Measurements from ENCODE around the gene TMEM235. TPM values are rescaled to one million over a fixed set of nuclear protein-coding genes. Genes with fewer than 3 reads are reported as not detected.
A peak's percentile ranks its signal among the peaks of the same experiment; 100 is the strongest.

TMEM235 gene
- total RNA-seq, 1 donor from 2014 or later = not detected

DNA sequence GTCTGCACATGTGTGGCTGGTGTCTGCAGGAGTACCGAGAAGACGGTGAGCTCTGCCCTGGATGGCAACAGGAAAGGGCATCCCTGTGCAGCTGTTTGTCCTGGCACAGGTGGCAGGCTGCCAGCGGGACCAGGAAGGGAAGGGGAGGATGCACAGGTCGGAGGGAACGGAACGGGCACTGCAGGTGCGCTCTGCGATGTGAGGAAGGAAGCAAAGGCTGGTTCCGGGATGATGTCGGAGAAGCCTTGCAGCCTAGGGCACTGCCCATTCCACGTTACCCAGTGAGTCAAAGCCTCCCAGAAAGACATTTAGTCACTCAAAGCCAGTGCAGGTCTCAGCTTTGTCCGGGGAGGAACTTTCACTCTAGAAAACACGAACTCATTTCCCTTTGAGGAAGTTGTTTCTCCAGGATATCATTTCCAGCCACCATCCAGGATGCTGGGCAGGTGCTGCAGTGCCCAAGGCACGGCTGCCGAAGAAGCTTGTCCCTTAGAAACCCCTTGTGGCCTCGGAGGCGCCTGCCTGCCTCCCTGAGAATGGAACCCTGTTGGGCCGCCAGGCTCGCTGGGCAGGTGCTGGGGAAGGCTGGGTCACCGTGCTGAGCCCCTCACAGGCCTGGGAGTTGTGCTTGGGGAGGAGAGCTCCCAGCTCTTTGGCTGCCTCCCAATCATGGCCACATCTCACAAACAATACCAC, 4.5 kb upstream of the TMEM235 start:
- FAIRE-seq (no peak), DNase-seq (ENCODE audit: low read depth) (peak; percentile 54)
- peaks cover 6% of the 10 kb centered on the region for H3K36me3 ChIP-seq (ENCODE audit: control insufficient read depth, insufficient read depth, low read length)
- H3K27me3 ChIP-seq (ENCODE audit: control insufficient read depth, insufficient read depth, low read length) = peaks cover 11% of the 10 kb centered on the region
- TF ChIP-seq, protein P1, sequence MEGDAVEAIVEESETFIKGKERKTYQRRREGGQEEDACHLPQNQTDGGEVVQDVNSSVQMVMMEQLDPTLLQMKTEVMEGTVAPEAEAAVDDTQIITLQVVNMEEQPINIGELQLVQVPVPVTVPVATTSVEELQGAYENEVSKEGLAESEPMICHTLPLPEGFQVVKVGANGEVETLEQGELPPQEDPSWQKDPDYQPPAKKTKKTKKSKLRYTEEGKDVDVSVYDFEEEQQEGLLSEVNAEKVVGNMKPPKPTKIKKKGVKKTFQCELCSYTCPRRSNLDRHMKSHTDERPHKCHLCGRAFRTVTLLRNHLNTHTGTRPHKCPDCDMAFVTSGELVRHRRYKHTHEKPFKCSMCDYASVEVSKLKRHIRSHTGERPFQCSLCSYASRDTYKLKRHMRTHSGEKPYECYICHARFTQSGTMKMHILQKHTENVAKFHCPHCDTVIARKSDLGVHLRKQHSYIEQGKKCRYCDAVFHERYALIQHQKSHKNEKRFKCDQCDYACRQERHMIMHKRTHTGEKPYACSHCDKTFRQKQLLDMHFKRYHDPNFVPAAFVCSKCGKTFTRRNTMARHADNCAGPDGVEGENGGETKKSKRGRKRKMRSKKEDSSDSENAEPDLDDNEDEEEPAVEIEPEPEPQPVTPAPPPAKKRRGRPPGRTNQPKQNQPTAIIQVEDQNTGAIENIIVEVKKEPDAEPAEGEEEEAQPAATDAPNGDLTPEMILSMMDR (IDR thresholded peaks at IDR 0.05; ENCODE audit: insufficient read depth, low read length, severe bottlenecking) = no peak
- no peak overlapping the region for H3K4me3 ChIP-seq (ENCODE audit: low read depth, low read length)

DNA sequence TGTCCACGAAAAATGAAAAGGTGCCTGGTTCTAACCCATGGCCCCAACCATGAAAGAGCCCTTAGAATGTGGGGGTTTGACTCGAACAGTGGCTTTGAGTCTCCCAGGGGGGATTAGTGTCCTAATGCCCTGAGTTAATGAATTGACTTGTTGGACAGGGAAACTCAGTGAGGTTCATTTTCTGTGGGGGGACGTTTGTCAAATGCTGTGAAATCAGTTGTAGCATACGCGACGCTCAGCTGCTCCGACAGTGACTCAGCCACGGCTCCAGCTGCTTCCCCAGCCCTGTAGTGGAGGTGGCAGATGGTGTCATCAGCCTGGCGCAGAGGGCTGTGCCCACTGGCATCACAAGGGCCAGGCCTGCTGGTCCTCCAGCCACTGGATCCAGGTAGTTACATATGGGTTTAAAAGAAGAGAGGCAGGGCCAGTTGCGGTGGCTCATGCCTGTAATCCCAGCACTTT, 3.9 kb upstream of the TMEM235 start:
- peaks cover 11% of the 10 kb centered on the region for H3K27me3 ChIP-seq (ENCODE audit: control insufficient read depth, insufficient read depth, low read length)
- TF ChIP-seq, protein P1 (IDR thresholded peaks at IDR 0.05; ENCODE audit: insufficient read depth, low read length, severe bottlenecking) = no peak
- H3K36me3 ChIP-seq (ENCODE audit: control insufficient read depth, insufficient read depth, low read length) = peaks cover 6% of the 10 kb centered on the region
- DNase-seq (ENCODE audit: low read depth) = no peak
- H3K4me3 ChIP-seq (ENCODE audit: low read depth, low read length) = no peak overlapping the region
- no peak for FAIRE-seq

DNA sequence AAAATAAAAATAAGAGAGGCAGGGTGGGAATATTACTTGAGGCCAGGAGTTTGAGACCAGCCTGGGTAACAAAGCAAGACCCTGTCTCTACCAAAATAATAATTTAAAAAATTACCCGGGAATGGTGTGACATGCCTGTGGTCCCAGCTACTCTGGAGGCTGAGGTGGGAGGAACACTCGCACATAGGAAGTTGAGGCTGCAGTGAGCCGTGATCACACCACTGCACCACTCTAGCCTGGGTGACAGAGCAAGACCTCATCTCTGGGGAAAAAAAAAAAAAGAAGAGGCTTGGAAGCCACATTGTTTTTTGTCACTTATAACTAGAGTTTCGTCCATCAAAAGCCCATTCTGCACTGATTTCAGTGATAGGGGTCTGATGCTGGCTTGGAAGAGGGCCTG, 3.3 kb upstream of the TMEM235 start:
- Histone ChIP-seq H3K4me3 (ENCODE audit: low read depth, low read length) (no peak overlapping the region), H3K36me3 (ENCODE audit: control insufficient read depth, insufficient read depth, low read length) (peaks cover 6% of the 10 kb centered on the region), H3K27me3 (ENCODE audit: control insufficient read depth, insufficient read depth, low read length) (peaks cover 15% of the 10 kb centered on the region)
- no peak for DNase-seq (ENCODE audit: low read depth)
- no peak for FAIRE-seq
- TF ChIP-seq, protein P1 (IDR thresholded peaks at IDR 0.05; ENCODE audit: insufficient read depth, low read length, severe bottlenecking) = no peak

DNA sequence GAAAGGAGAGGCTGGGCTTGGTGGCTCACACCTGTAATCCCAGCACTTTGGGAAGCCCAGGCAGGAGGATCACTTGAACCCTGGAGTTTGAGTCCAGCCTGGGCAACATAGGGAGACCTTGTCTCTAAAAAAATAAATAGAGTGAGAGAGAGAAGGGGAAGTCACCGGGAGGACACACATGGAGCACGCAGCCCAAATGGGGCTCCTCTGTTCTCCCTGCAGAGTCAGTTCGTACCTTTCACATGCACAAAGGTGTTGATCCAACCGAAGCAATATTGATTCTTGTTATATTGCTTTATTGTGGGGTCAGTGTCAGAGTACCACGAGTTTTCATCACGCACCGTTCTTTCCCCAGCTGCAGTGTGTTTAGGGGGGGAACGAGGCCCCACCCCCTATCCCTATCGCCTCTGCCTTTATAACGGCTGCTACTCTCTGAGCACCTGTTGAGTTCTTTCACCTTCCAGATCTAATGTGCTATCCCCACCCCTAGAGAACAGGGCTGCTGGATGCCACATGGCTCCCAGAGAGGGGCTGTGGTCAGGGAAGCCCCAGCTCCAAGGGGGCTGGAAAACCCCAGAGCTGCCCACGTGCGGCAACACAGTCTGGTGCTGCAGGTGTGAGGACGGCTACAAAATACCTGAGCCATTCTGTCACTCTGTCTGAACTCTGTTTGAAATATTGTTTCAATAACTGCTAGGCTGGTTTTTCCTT, 1.0 kb upstream of the TMEM235 start:
- Histone ChIP-seq H3K27me3 (ENCODE audit: control insufficient read depth, insufficient read depth, low read length) (peaks cover 15% of the 10 kb centered on the region), H3K36me3 (ENCODE audit: control insufficient read depth, insufficient read depth, low read length) (no peaks in the 10 kb centered on the region), H3K4me3 (ENCODE audit: low read depth, low read length) (no peak overlapping the region)
- DNase-seq (ENCODE audit: low read depth) (no peak), FAIRE-seq (no peak)
- TF ChIP-seq, protein P1 (IDR thresholded peaks at IDR 0.05; ENCODE audit: insufficient read depth, low read length, severe bottlenecking) = no peak

DNA sequence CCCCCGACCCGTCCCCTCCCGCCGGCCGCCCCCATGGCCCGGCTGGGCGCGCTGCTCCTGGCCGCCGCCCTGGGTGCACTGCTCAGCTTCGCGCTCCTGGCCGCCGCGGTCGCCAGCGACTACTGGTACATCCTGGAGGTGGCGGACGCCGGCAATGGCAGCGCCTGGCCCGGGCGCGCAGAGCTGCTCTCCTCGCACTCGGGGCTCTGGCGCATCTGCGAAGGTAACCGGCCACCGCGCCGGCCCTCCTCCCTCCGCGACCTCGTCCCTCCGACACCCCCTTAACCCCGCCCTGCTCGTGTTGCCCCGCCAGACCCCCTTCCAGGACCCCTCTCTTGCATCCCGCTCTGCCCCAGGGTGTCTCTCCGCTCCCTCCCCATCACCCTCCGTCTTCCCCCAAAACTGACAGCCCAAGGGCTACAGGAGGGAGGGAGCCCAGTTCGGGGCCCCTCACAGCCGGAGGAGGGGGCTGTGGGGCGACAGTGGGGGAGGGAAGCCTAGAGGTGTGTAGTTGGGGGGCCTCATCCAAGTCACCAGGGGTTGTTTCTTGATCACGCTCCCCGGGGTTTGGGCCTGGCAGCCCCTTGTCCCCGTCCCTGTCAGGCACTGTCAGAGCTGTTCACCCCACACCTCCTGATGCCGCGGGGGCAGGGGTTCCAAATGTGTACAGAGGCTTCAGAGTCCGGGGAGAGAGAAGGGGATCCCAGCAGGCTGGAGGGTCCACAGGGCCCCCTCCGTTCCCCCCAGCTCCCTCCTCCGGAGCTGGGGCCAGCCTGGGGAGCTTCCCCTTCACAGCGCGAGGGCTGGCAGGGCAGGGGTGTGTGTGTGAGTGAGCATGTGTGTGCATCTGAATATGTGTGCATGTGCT, 794 bp downstream of the TMEM235 start:
- no peaks in the 10 kb centered on the region for H3K36me3 ChIP-seq (ENCODE audit: control insufficient read depth, insufficient read depth, low read length)
- no peak for DNase-seq (ENCODE audit: low read depth)
- no peak overlapping the region for H3K4me3 ChIP-seq (ENCODE audit: low read depth, low read length)
- peaks cover 15% of the 10 kb centered on the region for H3K27me3 ChIP-seq (ENCODE audit: control insufficient read depth, insufficient read depth, low read length)
- TF ChIP-seq, protein P1 (IDR thresholded peaks at IDR 0.05; ENCODE audit: insufficient read depth, low read length, severe bottlenecking) = no peak
- FAIRE-seq = no peak
